Liver (tissue), 9 donors: ENCODE measurements around the gene TMEM170B. TPM values are rescaled to one million over a fixed set of nuclear protein-coding genes. Genes with fewer than 3 reads are reported as not detected.

ENCODE experiments used
- DNase-seq: peaks from one replicate; pipeline ENCODE4 v3.0.0-alpha.2; 2017; ENCODE audit warnings: low spot score
- H3K27ac ChIP-seq, 2 donors: one replicate each; pipeline ENCODE4 v1.7.0; 2013; ENCODE audit warnings: inconsistent platforms in 2 of 2, low read length in 2 of 2, control low read depth in 1 of 2, low read depth in 1 of 2, mild to moderate bottlenecking in 1 of 2
- H3K27me3 ChIP-seq, 4 donors: one replicate each; pipeline versions ENCODE4 v1.6.1 to v1.7.0; 2013; ENCODE audit warnings: low read length in 3 of 4, inconsistent platforms in 1 of 4, mild to moderate bottlenecking in 1 of 4, moderate library complexity in 1 of 4; ENCODE audit not compliant: control insufficient read depth in 4 of 4, insufficient read depth in 4 of 4
- H3K36me3 ChIP-seq, 4 donors: one replicate each; pipeline versions ENCODE4 v1.6.1 to v1.7.0; 2013; ENCODE audit warnings: low read length in 3 of 4, mild to moderate bottlenecking in 3 of 4, low read depth in 1 of 4, moderate library complexity in 1 of 4; ENCODE audit not compliant: control insufficient read depth in 4 of 4, insufficient read depth in 3 of 4
- H3K4me1 ChIP-seq, 4 donors: one replicate each; pipeline versions ENCODE4 v1.6.1 to v1.7.0; 2013; ENCODE audit warnings: low read length in 3 of 4, mild to moderate bottlenecking in 3 of 4, moderate library complexity in 1 of 4; ENCODE audit not compliant: control insufficient read depth in 4 of 4, insufficient read depth in 4 of 4
- H3K4me3 ChIP-seq, 3 donors: one replicate each; pipeline versions ENCODE4 v1.6.1 to v1.7.0; 2013; ENCODE audit warnings: low read length in 3 of 3, control low read depth in 1 of 3, low read depth in 1 of 3, mild to moderate bottlenecking in 1 of 3
- H3K9ac ChIP-seq, 2 donors: one replicate each; pipeline ENCODE4 v1.7.0; 2013; ENCODE audit warnings: low read length in 2 of 2, mild to moderate bottlenecking in 2 of 2, moderate library complexity in 2 of 2, control low read depth in 1 of 2, low read depth in 1 of 2
- H3K9me3 ChIP-seq, 4 donors: one replicate each; pipeline versions ENCODE4 v1.6.1 to v1.7.0; 2013; ENCODE audit warnings: low read length in 3 of 4; ENCODE audit not compliant: control insufficient read depth in 4 of 4
- ATF3 ChIP-seq: IDR thresholded peaks from 2 replicates; pipeline ENCODE4 v1.6.1; 2016; ENCODE audit warnings: antibody characterized with exemption
- CTCF ChIP-seq: fragments of 150-350 bp; IDR thresholded peaks from 2 replicates; pipeline ENCODE4 v1.5.1; 2017; ENCODE audit warnings: improper control_type of control experiment, low read depth, low read length; ENCODE audit not compliant: missing input control
- EGR1 ChIP-seq, 2 donors: IDR thresholded peaks; 2 replicates each; pipeline ENCODE4 v1.6.1; 2016 to 2018; ENCODE audit warnings: antibody characterized with exemption in 2 of 2, low read depth in 2 of 2
- GABPA ChIP-seq, 2 donors: IDR thresholded peaks in 1 of 2; conservative IDR thresholded peaks in 1 of 2; 2 replicates each; pipeline ENCODE4 v1.6.1; 2016; ENCODE audit warnings: antibody characterized with exemption in 2 of 2, mild to moderate bottlenecking in 1 of 2, moderate library complexity in 1 of 2
- HNF4A ChIP-seq, 2 donors: conservative IDR thresholded peaks; 2 replicates each; pipeline ENCODE4 v1.6.1; 2016; ENCODE audit warnings: antibody characterized with exemption in 2 of 2, mild to moderate bottlenecking in 2 of 2
- HNF4G ChIP-seq: IDR thresholded peaks from 2 replicates; pipeline ENCODE4 v1.6.1; 2016; ENCODE audit warnings: antibody characterized with exemption
- JUND ChIP-seq, 2 donors: IDR thresholded peaks; 2 replicates each; pipeline ENCODE4 v1.6.1; 2016; ENCODE audit warnings: antibody characterized with exemption in 2 of 2
- NR2F2 ChIP-seq: IDR thresholded peaks from 2 replicates; pipeline ENCODE4 v1.6.1; 2016; ENCODE audit warnings: antibody characterized with exemption
- RAD21 ChIP-seq, 2 donors: IDR thresholded peaks; 2 replicates each; pipeline ENCODE4 v1.6.1; 2016; ENCODE audit warnings: antibody characterized with exemption in 2 of 2, mild to moderate bottlenecking in 2 of 2
- REST ChIP-seq: IDR thresholded peaks from 2 replicates; pipeline ENCODE4 v1.6.1; 2016; ENCODE audit warnings: antibody characterized with exemption, mild to moderate bottlenecking
- RXRA ChIP-seq, 2 donors: IDR thresholded peaks; 2 replicates each; pipeline ENCODE4 v1.6.1; 2017 to 2018; ENCODE audit warnings: antibody characterized with exemption in 2 of 2, mild to moderate bottlenecking in 1 of 2
- TAF1 ChIP-seq: conservative IDR thresholded peaks from 2 replicates; pipeline ENCODE4 v1.6.1; 2016; ENCODE audit warnings: antibody characterized with exemption, mild to moderate bottlenecking
- YY1 ChIP-seq: IDR thresholded peaks from 2 replicates; pipeline ENCODE4 v1.6.1; 2016; ENCODE audit warnings: antibody characterized with exemption, mild to moderate bottlenecking
- ZBTB33 ChIP-seq: IDR thresholded peaks from 2 replicates; pipeline ENCODE4 v1.6.1; 2016; ENCODE audit warnings: antibody characterized with exemption
- WGBS: extraction: QIAGEN DNeasy Blood & Tissue Kit; methylation state at CpG from one replicate; pipeline ENCODE4 v1.1.7; 2013; 5-methylcytosine and 5-hydroxymethylcytosine counted together
- polyA plus RNA-seq, 2 donors: library from polyadenylated mRNA; stranded (reverse) in 1 of 2; unstranded in 1 of 2; fragments of 200-250 nt in 1 of 2; fragments of >200 nt in 1 of 2; fragmentation: Nextera tagmentation in 1 of 2; extraction: Ambion mirVana in 1 of 2; gene quantifications; one replicate each; pipeline versions ENCODE4 v1.2.1 to v1.2.3, GENCODE V29; 2013 to 2015
- total RNA-seq, 2 donors: library from RNA; depleted of rRNA; stranded (reverse); fragments of >200 nt; gene quantifications; one replicate each; pipeline ENCODE4 v1.2.3, GENCODE V29; 2014
- donor health status: healthy.
- donor health status: healthy.
- donor health status: healthy.
- donor health status: healthy.
- donor health status: healthy.

Gene TMEM170B
- total and polyA plus RNA-seq, 4 donors: 1.8 to 11.0 (median 6.1) TPM

GRCh38 chr6:11566609-11567008 lies 29.1 kb downstream of the TMEM170B start (continued):
- TF ChIP-seq CTCF (no peak), RXRA (IDR thresholded peaks at IDR 0.05) (no peak), GABPA (IDR thresholded peaks at IDR 0.05 in 1 of 2, conservative IDR thresholded peaks at IDR 0.05 in 1 of 2) (no peak)

GRCh38 chr6:11571073-11571472 lies 33.5 kb downstream of the TMEM170B start:
- Histone ChIP-seq H3K4me3 (no peak overlapping the region), H3K27me3 (no peaks in the 10 kb centered on the region), H3K9ac (no peak overlapping the region), H3K4me1 (peaks cover 0 to 6% (median 1%) of the 10 kb centered on the region in 4 donors), H3K9me3 (no peaks in the 10 kb centered on the region), H3K27ac (no peak overlapping the region), H3K36me3 (peaks cover 0 to 4% (median 2%) of the 10 kb centered on the region in 4 donors)
- WGBS: 94% methylated on average over 2 of the region's 2 CpGs
- DNase-seq: no peak
- TF ChIP-seq HNF4A (conservative IDR thresholded peaks at IDR 0.05) (no peak), YY1 (no peak)

- H3K4me3 ChIP-seq: no peak overlapping the region
- peak; percentile 41 for DNase-seq
- peak; percentile 36 for TF ChIP-seq HNF4G
- no peak for TF ChIP-seq TAF1
- TF ChIP-seq RXRA (IDR thresholded peaks at IDR 0.05): peak; percentile 40 to 64
- TF ChIP-seq HNF4A (conservative IDR thresholded peaks at IDR 0.05): peak; percentile 67 to 86
- TF ChIP-seq ATF3: no peak
- TF ChIP-seq RAD21 (IDR thresholded peaks at IDR 0.05): peak; percentile 98 to 100
- peak in 1 of 2 donors; percentile 35 for TF ChIP-seq JUND (IDR thresholded peaks at IDR 0.05)
- no peak for TF ChIP-seq ZBTB33
- TF ChIP-seq EGR1 (IDR thresholded peaks at IDR 0.05; ENCODE audit: low read depth in 2 of 2): no peak
- peak; percentile 88 for TF ChIP-seq CTCF
- no peak for TF ChIP-seq REST
- TF ChIP-seq NR2F2: peak; percentile 35
- no peaks in the 10 kb centered on the region for H3K27me3 ChIP-seq
- no peak overlapping the region for H3K27ac ChIP-seq
- WGBS: 47% methylated on average over 10 of the region's 10 CpGs
- H3K36me3 ChIP-seq: no peaks in the 10 kb centered on the region
- H3K9me3 ChIP-seq: no peaks in the 10 kb centered on the region
- peaks cover 0 to 6% (median 1%) of the 10 kb centered on the region in 4 donors for H3K4me1 ChIP-seq
- no peak overlapping the region for H3K9ac ChIP-seq
These were observed 38.0 kb downstream of the TMEM170B start for GRCh38 chr6:11575408-11576033.
